ENCODE measurements around the gene CHFR. TPM values are rescaled to one million over a fixed set of nuclear protein-coding genes. Genes with fewer than 3 reads are reported as not detected.

The CHFR gene
- total and polyA plus RNA-seq, 12 donors, result 14.9 to 54.4 (median 26.6) TPM

DNA sequence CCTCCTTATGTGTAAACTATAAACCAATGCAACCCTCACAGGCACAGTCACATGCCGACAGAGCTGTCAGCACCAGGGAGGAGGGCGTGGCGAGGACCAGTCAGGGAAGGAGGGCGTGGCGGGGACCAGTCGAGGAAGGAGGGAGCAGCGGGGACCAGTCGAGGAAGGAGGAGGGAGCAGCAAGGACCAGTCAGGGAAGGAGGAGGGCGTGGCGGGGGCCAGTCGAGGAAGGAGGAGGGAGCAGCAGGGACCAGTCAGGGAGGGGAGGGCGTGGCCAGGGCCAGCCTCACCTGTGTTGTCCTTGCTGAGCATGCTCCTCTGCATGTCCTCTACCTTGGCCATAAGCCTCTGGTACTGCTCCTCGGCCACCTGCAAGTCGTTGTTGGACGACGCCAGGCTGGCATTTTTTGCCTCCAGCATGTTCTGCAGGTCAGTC is 83.0 kb downstream of the CHFR start:
- intact Hi-C loops (cut with DNase I), result no loop called here
- H3K4me1 ChIP-seq (replicated peaks in 1 of 2), result no peaks in the 10 kb centered on the region
- H3K27ac ChIP-seq, result no peak overlapping the region
- no peak for DNase-seq
- peaks cover 0 to 86% of the 10 kb centered on the region in 2 donors for H3K36me3 ChIP-seq (replicated peaks in 1 of 2)
- TF ChIP-seq, protein P1, sequence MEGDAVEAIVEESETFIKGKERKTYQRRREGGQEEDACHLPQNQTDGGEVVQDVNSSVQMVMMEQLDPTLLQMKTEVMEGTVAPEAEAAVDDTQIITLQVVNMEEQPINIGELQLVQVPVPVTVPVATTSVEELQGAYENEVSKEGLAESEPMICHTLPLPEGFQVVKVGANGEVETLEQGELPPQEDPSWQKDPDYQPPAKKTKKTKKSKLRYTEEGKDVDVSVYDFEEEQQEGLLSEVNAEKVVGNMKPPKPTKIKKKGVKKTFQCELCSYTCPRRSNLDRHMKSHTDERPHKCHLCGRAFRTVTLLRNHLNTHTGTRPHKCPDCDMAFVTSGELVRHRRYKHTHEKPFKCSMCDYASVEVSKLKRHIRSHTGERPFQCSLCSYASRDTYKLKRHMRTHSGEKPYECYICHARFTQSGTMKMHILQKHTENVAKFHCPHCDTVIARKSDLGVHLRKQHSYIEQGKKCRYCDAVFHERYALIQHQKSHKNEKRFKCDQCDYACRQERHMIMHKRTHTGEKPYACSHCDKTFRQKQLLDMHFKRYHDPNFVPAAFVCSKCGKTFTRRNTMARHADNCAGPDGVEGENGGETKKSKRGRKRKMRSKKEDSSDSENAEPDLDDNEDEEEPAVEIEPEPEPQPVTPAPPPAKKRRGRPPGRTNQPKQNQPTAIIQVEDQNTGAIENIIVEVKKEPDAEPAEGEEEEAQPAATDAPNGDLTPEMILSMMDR (IDR thresholded peaks at IDR 0.05), result no peak
- no peak for TF ChIP-seq POLR2A (IDR thresholded peaks at IDR 0.05)
- WGBS, 4 donors, result 70 to 86% (median 82%) methylated on average over 12 to 16 of the region's 16 CpGs
- H3K4me3 ChIP-seq, result no peak overlapping the region
- H3K9me3 ChIP-seq (replicated peaks in 1 of 3), result no peaks in the 10 kb centered on the region
- no peaks in the 10 kb centered on the region for H3K27me3 ChIP-seq

DNA sequence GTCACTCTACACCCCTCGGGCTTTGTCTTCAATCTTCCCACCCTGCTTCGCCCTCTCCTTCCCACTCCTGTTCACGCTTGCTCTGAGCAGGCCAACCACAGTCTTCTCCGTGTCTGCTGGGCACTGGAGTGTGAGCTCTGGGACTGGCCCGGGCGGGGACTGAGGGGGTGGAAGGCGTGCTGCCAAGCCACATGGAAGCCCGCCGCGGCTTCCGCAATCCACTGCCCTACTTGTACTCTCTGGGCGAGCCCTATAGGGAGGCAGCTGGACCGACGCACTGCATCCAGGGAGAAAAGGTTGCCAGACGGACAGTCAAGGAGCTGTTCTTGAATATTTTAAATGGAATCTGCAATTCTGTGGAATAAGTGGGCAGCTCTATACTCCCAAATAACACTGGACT is 83.5 kb downstream of the CHFR start:
- Histone ChIP-seq H3K36me3 (replicated peaks in 1 of 2) (peaks cover 0 to 91% of the 10 kb centered on the region in 2 donors), H3K4me3 (no peak overlapping the region), H3K9me3 (replicated peaks in 1 of 3) (no peaks in the 10 kb centered on the region), H3K27ac (no peak overlapping the region), H3K27me3 (no peaks in the 10 kb centered on the region), H3K4me1 (replicated peaks in 1 of 2) (no peaks in the 10 kb centered on the region)
- intact Hi-C loops (cut with DNase I), result no loop called here
- TF ChIP-seq POLR2A (IDR thresholded peaks at IDR 0.05), result no peak
- TF ChIP-seq, protein P1 (IDR thresholded peaks at IDR 0.05), result no peak
- DNase-seq, result no peak
- 85 to 99% (median 95%) methylated on average over 15 of the region's 15 CpGs for WGBS, 4 donors

DNA sequence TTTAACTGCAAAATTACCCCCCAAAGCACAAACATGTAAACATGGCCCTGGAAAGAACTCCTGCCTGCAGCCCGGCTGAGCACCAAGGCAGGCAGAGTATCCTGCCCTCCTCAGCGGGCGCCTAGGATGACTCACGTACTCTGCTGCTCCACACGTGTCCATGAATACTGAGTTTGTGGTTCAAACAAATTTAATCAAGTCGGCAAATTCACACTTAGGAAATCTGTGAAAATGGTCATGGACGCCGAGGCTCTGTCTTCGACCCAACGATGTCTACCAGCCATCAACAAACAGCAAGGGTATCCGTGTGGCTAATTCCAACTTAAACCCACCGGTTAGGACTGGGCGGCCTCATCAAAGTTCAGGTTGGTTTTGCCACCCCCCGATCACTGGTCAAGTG is 84.3 kb downstream of the CHFR start:
- Histone ChIP-seq H3K27ac (no peak overlapping the region), H3K4me3 (no peak overlapping the region), H3K9me3 (replicated peaks in 1 of 3) (no peaks in the 10 kb centered on the region), H3K36me3 (replicated peaks in 1 of 2) (peaks cover 0 to 92% of the 10 kb centered on the region in 2 donors), H3K27me3 (no peaks in the 10 kb centered on the region), H3K4me1 (replicated peaks in 1 of 2) (no peaks in the 10 kb centered on the region)
- intact Hi-C loops (cut with DNase I), result no loop called here
- WGBS, 4 donors, result 91 to 93% (median 92%) methylated on average over 14 of the region's 14 CpGs
- no peak for TF ChIP-seq POLR2A (IDR thresholded peaks at IDR 0.05)
- TF ChIP-seq, protein P1 (IDR thresholded peaks at IDR 0.05), result no peak
- DNase-seq, result no peak

DNA sequence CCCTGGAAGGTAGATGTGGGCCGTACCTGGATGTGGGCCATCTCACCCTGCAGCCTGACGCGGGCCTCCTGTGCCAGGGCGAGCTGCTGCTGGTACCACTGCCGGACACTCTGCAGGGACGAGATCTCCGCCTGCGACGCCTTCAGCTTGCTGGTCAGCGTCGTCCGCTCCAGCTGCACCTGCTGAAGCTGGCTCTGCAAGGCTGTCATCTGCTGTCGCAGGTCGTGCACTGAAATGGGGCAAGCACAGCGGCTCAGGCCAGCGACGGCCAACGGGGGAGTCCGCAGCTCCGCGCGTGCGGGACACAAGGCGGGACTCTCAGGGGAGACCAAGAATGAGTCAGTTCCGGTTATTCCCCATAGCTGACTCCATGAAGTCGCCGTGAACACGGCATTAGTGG is 85.7 kb downstream of the CHFR start:
- H3K27ac ChIP-seq, result no peak overlapping the region
- DNase-seq, result no peak
- H3K4me3 ChIP-seq, result no peak overlapping the region
- WGBS, 4 donors, result 91 to 96% (median 94%) methylated on average over 22 to 28 of the region's 28 CpGs
- H3K4me1 ChIP-seq (replicated peaks in 1 of 2), result no peaks in the 10 kb centered on the region
- H3K36me3 ChIP-seq (replicated peaks in 1 of 2), result peaks cover 0 to 93% of the 10 kb centered on the region in 2 donors
- no peaks in the 10 kb centered on the region for H3K9me3 ChIP-seq (replicated peaks in 1 of 3)
- intact Hi-C loops (cut with DNase I), result no loop called here
- no peak for TF ChIP-seq POLR2A (IDR thresholded peaks at IDR 0.05)
- TF ChIP-seq, protein P1 (IDR thresholded peaks at IDR 0.05), result no peak
- H3K27me3 ChIP-seq, result no peaks in the 10 kb centered on the region
